Measurements from ENCODE around the gene SULT2A1.
"Not testable (repeated sequence)": the region's sequence is repeated elsewhere in the genome, so short reads cannot be mapped to it uniquely, and the experiment has no call there.

The SULT2A1 gene, protein sequence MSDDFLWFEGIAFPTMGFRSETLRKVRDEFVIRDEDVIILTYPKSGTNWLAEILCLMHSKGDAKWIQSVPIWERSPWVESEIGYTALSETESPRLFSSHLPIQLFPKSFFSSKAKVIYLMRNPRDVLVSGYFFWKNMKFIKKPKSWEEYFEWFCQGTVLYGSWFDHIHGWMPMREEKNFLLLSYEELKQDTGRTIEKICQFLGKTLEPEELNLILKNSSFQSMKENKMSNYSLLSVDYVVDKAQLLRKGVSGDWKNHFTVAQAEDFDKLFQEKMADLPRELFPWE

DNA sequence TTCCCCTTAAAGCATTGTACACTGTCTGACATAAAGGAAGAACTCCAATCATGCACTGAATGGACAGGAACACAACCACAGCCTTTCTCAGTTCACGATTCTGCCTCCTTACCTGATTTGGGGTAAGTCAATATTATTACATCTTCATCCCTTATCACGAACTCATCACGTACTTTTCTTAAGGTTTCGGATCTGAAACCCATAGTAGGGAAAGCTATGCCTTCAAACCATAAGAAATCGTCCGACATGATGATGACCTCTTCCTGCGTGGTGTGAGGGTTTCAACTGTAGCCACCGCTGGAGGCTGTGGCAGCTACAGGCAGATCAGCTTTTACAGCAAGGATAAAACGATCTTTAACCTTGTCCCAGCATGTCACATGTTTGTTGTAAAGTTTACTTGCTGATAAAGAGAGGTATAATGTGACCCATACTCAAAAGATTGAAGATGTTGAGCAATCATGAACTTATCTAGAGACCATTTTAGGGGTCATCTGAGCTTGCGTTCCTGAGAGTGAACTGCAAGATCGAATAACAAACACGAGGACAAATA, at the start of gene SULT2A1:
SULT2A1 (minus strand) TSS at position 306 of the 550 bp plus-strand sequence; CDS start at position 248, 58 bp downstream.
- no peak for DNase-seq
- in situ Hi-C loops (cut with HindIII; ENCODE audit: low pct_ligation_motif_present, low pct_unique_long_range_greater_than_20kb, low sequenced_read_pairs) = no loop called here

DNA sequence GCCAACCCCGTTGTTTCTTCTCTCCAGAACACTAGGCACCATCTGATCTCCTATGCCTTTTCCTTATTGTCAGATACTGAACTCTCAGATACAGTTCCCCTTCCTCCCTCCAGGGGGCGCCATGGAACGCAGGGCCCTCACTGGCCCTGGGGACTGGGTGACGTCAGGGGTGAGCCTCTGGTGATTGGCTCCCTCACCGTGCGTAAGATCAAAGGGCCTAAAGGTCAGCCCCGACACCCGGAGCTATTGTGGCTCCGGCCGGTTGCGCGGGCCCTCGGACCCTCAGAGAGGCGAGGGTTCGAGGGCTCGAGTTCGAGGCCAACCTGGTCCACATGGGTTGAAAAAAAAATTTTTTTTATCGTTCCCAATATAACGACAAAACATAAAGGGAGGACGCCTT, 42.5 kb upstream of the SULT2A1 start:
- DNase-seq; in situ Hi-C loops (cut with HindIII; ENCODE audit: low pct_ligation_motif_present, low pct_unique_long_range_greater_than_20kb, low sequenced_read_pairs): not testable (repeated sequence)

DNA sequence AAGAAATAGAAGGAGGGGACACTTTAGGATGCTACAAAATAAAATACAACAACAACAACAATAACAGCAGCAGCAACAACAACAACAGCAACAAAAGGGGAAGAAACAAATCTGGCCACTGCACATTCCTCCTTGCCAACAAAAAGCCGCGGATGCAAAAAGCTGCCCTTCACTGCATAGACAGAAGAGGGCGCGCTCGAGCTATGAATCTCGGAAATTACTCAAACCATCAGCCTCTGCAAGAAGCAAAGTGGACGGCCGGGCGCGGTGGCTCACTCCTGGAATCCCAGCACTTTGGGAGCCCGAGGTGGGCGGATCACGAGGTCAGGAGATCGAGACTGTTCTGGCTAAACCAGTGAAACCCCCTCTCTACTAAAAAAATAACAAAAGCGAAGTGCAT, 34.0 kb upstream of the SULT2A1 start:
- DNase-seq; in situ Hi-C loops (cut with HindIII; ENCODE audit: low pct_ligation_motif_present, low pct_unique_long_range_greater_than_20kb, low sequenced_read_pairs): not testable (repeated sequence)

DNA sequence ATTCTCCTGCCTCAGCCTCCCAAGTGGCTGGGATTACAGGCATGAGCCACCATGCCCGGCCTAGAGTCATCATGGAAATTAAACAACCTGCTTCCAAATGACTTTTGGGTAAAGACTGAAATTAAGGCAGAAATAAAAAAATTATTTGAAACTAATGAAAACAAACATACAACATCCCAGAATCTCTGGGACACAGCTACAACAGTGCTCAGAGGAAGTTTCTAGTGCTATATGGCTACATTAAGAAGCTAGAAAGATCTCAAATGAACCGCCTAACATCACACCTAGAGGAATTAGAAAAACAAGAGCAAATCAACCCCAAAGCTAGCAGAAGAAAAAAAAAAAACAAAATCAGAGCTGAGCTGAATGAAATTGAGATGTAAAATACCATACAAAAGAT, 24.1 kb upstream of the SULT2A1 start:
- in situ Hi-C loops (cut with HindIII; ENCODE audit: low pct_ligation_motif_present, low pct_unique_long_range_greater_than_20kb, low sequenced_read_pairs); DNase-seq: not testable (repeated sequence)

DNA sequence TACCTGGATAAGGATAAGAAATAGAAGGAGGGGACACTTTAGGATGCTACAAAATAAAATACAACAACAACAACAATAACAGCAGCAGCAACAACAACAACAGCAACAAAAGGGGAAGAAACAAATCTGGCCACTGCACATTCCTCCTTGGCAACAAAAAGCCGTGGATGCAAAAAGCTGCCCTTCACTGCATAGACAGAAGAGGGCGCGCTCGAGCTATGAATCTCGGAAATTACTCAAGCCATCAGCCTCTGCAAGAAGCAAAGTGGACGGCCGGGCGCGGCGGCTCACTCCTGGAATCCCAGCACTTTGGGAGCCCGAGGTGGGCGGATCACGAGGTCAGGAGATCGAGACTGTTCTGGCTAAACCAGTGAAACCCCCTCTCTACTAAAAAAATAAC, 23.2 kb upstream of the SULT2A1 start:
- DNase-seq; in situ Hi-C loops (cut with HindIII; ENCODE audit: low pct_ligation_motif_present, low pct_unique_long_range_greater_than_20kb, low sequenced_read_pairs): not testable (repeated sequence)

DNA sequence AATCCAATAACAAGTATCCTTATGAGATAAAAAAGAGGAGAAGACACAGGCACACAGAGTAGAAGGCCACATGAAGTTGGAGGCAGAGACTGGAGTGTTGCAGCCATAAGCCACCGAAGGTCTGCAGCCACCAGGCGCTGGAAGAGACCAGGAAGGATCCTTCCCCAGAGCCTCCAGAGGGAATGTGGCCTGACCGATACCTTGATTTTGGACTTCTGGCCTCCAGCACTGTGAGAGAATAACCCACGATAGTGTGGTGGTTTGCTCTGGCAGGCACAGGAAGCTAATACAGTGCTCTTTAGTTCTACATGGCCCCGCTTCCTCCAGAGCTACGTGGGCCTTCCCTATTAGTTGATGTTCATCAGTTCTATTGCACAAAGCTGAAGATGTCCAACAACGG, 15.3 kb upstream of the SULT2A1 start:
- no peak for DNase-seq
- in situ Hi-C loops (cut with HindIII; ENCODE audit: low pct_ligation_motif_present, low pct_unique_long_range_greater_than_20kb, low sequenced_read_pairs) = no loop called here

DNA sequence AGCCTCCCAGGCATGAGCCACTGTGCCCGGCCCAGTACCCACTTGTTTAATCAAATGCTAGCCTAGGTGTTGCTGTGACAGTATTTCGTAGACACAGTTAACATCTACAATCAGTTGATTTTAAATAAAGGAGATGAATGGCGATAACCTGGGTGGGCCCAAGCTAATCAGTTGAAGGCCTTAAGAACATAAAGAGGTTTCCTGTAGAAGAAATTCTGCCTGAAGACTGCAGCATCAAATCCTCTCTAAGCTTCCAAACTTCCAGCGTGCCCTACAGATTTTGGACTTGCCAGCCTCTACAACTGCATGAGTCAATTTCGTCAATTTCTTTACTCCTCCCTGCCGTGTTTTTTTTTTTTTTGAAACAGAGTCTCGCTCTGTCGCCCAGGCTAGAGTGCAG, 13.2 kb upstream of the SULT2A1 start:
- no peak for DNase-seq
- in situ Hi-C loops (cut with HindIII; ENCODE audit: low pct_ligation_motif_present, low pct_unique_long_range_greater_than_20kb, low sequenced_read_pairs) = no loop called here

DNA sequence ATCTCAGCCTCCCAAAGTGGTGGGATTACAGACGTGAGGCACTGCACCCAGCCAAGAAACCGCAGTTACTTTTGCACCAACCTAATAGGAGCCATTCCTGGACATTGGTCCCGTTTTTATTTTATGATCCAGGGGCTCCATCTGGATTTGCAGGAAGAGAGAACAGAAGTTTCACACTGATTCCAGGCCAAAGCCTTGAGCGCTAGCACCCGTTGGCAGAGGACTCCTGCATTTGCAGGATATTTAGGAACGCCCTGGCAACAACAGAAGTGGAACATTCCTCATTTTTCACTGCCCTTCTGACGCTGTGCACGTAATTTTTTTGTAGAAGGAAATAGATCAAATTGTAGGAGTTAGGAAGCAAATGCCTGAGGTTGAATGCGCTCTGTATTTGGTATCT, 11.7 kb upstream of the SULT2A1 start:
- DNase-seq = no peak
- in situ Hi-C loops (cut with HindIII; ENCODE audit: low pct_ligation_motif_present, low pct_unique_long_range_greater_than_20kb, low sequenced_read_pairs) = no loop called here

DNA sequence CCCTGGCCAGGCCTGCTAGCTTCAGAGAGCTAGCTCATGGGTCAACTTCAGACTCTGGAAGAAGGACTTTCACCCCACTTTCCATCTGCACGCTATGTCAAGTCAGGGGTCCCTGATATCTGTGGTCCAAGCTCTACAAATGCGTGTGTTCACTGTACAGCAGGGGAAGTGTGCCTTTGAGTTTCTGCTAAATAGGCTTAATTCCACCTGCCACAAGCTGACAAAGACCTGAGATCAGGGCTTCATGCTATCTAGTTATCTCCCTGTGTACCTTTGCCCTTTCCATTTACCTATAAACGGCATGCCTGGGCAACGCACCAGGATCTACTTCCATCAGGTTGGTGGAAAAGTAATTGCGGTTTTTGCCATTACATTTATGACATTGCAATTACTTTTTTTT, 10.7 kb upstream of the SULT2A1 start:
- DNase-seq = no peak
- in situ Hi-C loops (cut with HindIII; ENCODE audit: low pct_ligation_motif_present, low pct_unique_long_range_greater_than_20kb, low sequenced_read_pairs) = no loop called here

DNA sequence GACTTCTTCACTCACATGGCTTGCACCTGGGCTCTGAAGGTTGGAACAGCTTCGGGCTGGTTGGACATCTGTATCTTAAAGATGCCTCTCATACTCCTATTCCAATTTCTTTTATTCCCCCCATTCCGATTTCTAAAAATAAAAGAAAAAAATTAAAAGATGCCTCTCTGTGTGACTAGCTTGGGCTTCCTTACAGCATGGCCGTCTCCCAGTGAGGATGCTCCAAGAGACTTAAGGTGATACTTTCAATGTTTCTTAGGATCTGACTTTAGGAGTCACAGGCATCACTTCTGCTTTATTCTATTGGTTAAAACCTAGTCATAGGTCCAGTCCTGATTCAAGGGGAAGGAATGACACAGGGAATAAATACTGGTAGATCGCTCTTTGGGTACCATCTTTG, 9.9 kb upstream of the SULT2A1 start:
- no peak for DNase-seq
- in situ Hi-C loops (cut with HindIII; ENCODE audit: low pct_ligation_motif_present, low pct_unique_long_range_greater_than_20kb, low sequenced_read_pairs) = no loop called here

DNA sequence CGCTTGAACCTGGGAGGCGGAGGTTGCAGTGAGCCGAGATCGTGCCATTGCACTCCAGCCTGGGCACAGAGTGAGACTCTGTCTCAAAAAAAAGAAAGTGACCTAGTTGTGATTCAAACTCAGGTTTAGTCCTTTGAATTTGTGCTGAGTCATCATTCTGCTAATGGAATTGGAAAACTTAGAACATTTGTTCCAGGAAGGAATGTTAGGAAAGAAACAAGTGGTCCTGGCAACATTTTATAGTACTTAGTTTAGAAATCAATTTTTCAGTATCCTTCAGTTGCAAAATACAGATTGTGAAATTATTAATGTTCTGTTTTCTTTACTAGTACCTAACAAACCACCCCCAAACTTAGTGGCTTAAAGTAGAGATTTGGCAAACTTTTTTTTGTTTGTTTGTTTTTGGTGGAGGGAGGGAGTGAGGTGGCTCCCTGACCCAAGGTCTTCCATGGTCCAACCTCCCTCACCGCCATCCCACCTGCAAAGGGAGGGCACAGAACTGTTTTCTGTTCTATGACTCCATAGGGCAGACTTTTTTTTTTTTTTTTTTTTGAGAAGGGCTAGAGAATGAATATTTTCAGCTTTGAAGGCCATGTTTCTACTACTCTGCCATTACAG, 9.2 kb upstream of the SULT2A1 start:
- in situ Hi-C loops (cut with HindIII; ENCODE audit: low pct_ligation_motif_present, low pct_unique_long_range_greater_than_20kb, low sequenced_read_pairs) = no loop called here
- no peak for DNase-seq

DNA sequence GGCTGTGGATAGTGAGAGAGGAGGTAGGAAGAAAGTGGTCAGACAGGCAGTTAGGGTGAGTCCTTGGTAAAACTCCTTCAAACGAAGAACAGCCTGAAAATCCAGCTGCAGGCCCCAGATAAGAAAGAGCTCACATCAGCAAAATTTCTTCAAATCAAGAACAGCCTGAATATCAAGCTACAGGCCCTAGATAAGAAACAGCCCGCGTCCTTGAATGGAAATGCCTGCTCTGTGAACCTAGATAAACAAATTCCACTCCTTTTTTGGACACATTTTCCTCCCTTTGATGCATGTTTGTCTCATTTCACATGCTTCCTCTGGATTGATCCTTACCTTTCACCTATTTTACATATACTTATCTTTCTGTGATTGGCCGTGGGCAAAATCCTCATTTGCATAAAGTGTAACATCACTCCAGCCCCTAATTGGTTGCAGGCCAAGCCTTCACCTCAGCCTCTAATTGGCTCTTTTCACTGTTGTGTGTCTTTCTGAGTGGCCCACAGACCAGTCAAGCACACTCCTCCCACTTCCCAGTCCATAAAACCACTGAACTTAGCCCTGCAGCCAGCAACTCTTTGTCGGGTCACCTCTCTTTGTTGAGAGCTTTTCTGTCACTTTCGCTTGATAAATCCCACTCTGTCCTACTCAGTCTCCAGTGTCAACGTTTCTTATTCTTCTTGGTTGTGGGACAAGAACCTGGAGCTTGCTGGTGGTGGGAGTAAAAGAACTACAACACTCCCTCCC, 6.0 kb upstream of the SULT2A1 start:
- no peak for DNase-seq
- in situ Hi-C loops (cut with HindIII; ENCODE audit: low pct_ligation_motif_present, low pct_unique_long_range_greater_than_20kb, low sequenced_read_pairs) = no loop called here

DNA sequence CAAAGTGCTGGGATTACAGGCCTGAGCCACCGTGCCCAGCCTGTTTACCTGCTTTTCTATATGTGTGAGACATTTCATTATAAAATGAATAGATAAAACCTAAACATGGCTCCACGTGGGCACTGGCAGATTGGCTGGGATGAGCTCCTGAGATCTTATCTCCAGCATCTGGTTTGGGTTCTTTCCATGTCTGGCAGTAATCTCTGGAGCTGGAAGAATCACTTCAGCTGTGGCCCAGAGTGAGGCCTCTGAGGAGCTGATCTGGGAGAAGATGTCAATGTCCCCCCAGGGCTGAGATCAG, 5.5 kb upstream of the SULT2A1 start:
- DNase-seq = no peak
- in situ Hi-C loops (cut with HindIII; ENCODE audit: low pct_ligation_motif_present, low pct_unique_long_range_greater_than_20kb, low sequenced_read_pairs) = no loop called here

DNA sequence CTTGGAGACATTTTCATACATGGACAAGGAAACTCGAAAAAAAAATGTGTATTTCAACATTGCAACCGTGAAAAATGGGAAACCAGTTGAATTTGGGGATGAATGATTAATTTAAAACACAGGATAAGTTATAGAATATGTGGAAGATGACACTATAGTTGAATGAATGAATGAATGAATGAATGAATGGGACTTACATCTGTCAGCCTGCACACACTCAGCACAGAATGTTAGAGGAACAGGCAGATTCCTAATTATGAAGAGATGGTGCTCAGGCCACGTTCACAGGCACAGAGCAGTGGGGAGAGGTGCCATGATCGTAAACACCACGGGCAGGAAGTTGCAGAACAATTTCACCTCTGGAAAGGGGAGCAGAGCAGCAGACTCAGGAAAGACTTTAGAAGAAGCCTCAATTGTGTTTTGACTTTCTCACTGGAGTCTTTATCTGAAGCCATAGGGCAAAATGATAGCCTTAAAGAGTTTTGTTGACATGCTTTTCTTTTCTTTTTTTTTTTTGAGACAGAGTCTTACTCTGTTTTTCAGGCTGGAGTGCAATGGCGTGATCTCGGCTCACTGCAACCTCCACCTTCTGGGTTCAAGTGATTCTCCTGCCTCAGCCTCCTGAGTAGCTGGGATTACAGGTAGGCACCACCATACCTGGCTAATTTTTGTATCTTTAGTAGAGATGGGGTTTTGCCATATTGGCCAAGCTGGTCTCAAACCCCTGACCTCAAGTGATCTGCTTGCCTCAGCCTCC, 4.9 kb upstream of the SULT2A1 start:
- no peak for DNase-seq
- in situ Hi-C loops (cut with HindIII; ENCODE audit: low pct_ligation_motif_present, low pct_unique_long_range_greater_than_20kb, low sequenced_read_pairs) = no loop called here

DNA sequence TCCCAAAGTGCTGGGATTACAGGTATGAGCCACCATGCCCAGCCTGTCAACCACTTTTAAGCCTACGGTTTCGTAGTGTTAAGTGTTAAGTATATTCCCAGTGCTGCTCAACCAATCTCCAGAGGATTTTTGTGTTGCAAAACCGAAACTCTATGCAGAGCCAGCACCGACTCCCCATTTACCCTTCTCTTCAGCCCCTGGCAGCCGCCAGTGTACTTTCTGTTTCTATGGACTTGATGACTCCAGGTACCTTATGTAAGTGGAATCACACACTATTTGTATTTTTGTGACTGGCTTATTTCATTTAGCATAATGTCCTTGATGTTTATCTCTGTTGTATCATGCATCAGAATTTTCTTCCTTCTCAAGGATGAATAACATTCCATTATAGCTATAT, 1.1 kb downstream of the SULT2A1 start:
- no peak for DNase-seq
- in situ Hi-C loops (cut with HindIII; ENCODE audit: low pct_ligation_motif_present, low pct_unique_long_range_greater_than_20kb, low sequenced_read_pairs) = no loop called here

DNA sequence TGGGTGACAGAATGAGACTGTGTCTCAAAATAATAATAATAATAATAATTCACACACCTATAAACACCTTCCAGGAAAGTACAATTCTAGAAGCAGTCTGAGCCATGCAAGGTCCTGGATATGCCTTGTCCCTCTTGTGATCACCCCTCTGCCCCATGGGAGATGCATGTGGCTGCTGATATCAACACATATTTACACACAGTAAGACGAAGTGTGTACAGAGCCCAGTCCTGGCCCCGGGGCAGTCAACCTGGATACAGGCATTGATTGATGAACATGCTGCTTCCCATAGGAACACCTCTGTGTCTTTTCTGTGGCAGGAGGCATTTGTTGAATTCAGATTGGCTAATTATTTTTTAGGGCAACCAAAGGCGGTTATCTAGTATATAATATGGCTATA, 3.2 kb downstream of the SULT2A1 start:
- in situ Hi-C loops (cut with HindIII; ENCODE audit: low pct_ligation_motif_present, low pct_unique_long_range_greater_than_20kb, low sequenced_read_pairs) = no loop called here
- no peak for DNase-seq

DNA sequence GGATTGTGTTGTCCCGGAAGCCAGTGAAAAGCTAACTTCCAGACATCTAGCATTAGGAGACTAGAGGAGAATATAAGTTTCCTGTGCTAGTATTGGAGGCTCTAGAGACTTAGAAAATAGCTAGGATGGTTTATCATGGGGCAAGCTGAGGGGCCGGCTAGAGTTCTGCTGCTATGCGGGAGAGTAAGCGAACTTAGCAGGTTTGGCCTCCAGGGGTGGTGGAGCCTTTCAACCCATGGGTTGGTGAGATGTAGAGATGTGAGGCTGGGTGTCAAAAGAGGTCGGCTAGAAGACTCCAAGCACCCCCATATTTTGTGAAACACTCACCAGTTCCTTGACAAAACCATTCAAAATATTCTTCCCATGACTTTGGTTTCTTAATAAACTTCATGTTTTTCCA, 4.4 kb downstream of the SULT2A1 start:
- DNase-seq = no peak
- in situ Hi-C loops (cut with HindIII; ENCODE audit: low pct_ligation_motif_present, low pct_unique_long_range_greater_than_20kb, low sequenced_read_pairs) = no loop called here

DNA sequence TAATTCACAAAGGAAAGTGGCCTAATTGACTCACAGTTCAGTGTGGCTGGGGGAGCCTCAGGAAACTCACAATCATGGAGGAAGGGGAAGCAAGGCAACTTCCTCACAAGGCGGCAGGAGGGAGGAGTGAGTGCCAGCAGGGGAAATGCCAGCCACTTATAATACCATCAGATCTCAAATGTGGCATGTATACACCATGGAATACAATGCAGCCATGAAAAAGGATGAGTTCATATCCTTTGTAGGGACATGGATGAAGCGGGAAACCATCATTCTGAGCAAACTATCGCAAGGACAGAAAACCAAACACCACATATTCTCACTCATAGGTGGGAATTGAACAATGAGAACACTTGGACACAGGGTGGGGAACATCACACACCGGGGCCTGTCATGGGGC, 6.7 kb downstream of the SULT2A1 start:
- in situ Hi-C loops (cut with HindIII; ENCODE audit: low pct_ligation_motif_present, low pct_unique_long_range_greater_than_20kb, low sequenced_read_pairs); DNase-seq: not testable (repeated sequence)

DNA sequence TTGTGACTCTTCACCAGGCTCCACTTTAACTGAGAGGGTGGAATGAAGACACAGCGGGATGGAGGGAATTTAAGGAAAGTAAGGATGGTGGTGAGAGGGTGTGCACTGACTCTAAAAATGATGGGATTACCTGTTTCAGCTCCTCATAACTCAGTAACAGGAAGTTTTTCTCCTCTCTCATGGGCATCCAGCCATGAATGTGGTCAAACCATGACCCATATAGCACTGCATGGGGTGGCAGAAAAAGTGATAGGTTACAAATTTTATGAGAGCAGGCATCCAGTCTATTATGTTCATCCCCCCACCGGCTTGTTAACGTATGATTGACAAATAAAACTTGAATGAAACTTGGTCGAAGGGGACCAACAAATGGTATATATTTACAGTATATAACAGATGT, 7.2 kb downstream of the SULT2A1 start:
- DNase-seq = no peak
- in situ Hi-C loops (cut with HindIII; ENCODE audit: low pct_ligation_motif_present, low pct_unique_long_range_greater_than_20kb, low sequenced_read_pairs) = no loop called here

Data from ACHN (cell line).